HepG2 (cell line): ENCODE data around the gene CAMK1G. TPM values are rescaled to one million over a fixed set of nuclear protein-coding genes. Genes with fewer than 3 reads are reported as not detected.

Source experiments
- ATAC-seq: fragments of 200-7000 bp; cut with Tn5 transposase; 3 replicates; pipeline ENCODE4 v1.9.1; 2020; ENCODE audit warnings: mild to moderate bottlenecking, moderate library complexity
- BruUV-seq: library from RNA; stranded (reverse); fragments of 400-500 nt; replicated peaks from 2 replicates; lab custom pipeline; 2021; lab: Mats Ljungman, UMichigan
- CTCF ChIA-PET: fragments of 300-600 bp; formaldehyde crosslinking; extraction: SDS; loops from one replicate; lab custom pipeline; 2021; ENCODE audit warnings: low total read pairs, inconsistent platforms, low intra/inter-chr PET ratio; lab: Yijun Ruan, JAX
- POLR2A ChIA-PET: fragments of 350-600 bp; sonication (Branson Sonifier 250); formaldehyde crosslinking; loops from one replicate; lab custom pipeline; 2020; ENCODE audit warnings: antibody characterized with exemption, inconsistent platforms; lab: Yijun Ruan, JAX
- DNase-seq: peaks from one replicate; pipeline ENCODE4 v3.0.0-alpha.2; 2015; ENCODE audit warnings: low spot score
- FAIRE-seq: peaks from 3 replicates; lab custom pipeline; 2011; peaks lifted over from hg19 to GRCh38; lab: Jason Lieb, UNC
- H2AFZ ChIP-seq: one replicate; pipeline ENCODE4 v1.6.1; 2011; ENCODE audit warnings: low read length, inconsistent platforms
- H3K27ac ChIP-seq: fragments of 300-600 bp; 3 replicates; pipeline ENCODE4 v1.8.0; 2011; ENCODE audit warnings: mixed run types, mild to moderate bottlenecking, mixed read lengths, low read length, inconsistent platforms; ENCODE audit not compliant: insufficient read depth; ENCODE audit errors: extremely low read length
- H3K27me3 ChIP-seq, 2 experiments: fragments of 200-600 bp in 1 of 2; 2 replicates in 1 of 2; 3 replicates in 1 of 2; pipeline versions ENCODE4 v1.6.0 to v1.8.0; 2011; ENCODE audit warnings: low read length in 2 of 2, mild to moderate bottlenecking in 2 of 2, moderate library complexity in 2 of 2, inconsistent platforms in 1 of 2; ENCODE audit not compliant: insufficient read depth in 2 of 2, control insufficient read depth in 1 of 2
- H3K36me3 ChIP-seq, 2 experiments: fragments of 200-600 bp in 1 of 2; replicated peaks in 1 of 2; 2 replicates in 1 of 2; 3 replicates in 1 of 2; pipeline versions ENCODE4 v1.5.1 to v1.8.0; 2011; ENCODE audit warnings: low read length in 2 of 2, inconsistent platforms in 1 of 2; ENCODE audit not compliant: insufficient read depth in 2 of 2, control insufficient read depth in 1 of 2
- H3K4me1 ChIP-seq: 2 replicates; pipeline ENCODE4 v1.5.1; 2012; ENCODE audit warnings: low read length, inconsistent platforms; ENCODE audit not compliant: insufficient read depth
- H3K4me2 ChIP-seq: 2 replicates; pipeline ENCODE4 v1.6.0; 2011; ENCODE audit warnings: low read depth, low read length, inconsistent platforms
- H3K4me3 ChIP-seq, 3 experiments: fragments of 200-600 bp in 1 of 3; sonication (generic), shearing (Covaris generic) in 1 of 3; replicated peaks in 1 of 3; 2 replicates each; pipeline ENCODE4 v1.5.1; 2011 to 2016; ENCODE audit warnings: low read length in 3 of 3, inconsistent platforms in 2 of 3, low read depth in 2 of 3, mild to moderate bottlenecking in 2 of 3, control low read depth in 1 of 3, mixed read lengths in 1 of 3; ENCODE audit not compliant: insufficient read depth in 1 of 3
- H3K79me2 ChIP-seq: one replicate; pipeline ENCODE4 v1.6.1; 2011; ENCODE audit warnings: low read length, inconsistent platforms; ENCODE audit not compliant: insufficient read depth
- H3K9ac ChIP-seq: 2 replicates; pipeline ENCODE4 v1.6.0; 2011; ENCODE audit warnings: mild to moderate bottlenecking, low read depth, low read length, inconsistent platforms; ENCODE audit not compliant: insufficient read depth
- H3K9me3 ChIP-seq: 2 replicates; pipeline ENCODE4 v1.5.1; 2012; ENCODE audit warnings: mild to moderate bottlenecking, low read length
- H4K20me1 ChIP-seq: 2 replicates; pipeline ENCODE4 v1.6.0; 2011; ENCODE audit warnings: inconsistent platforms, mild to moderate bottlenecking, low read length, moderate library complexity; ENCODE audit not compliant: insufficient read depth
- ELF1 ChIP-seq: sonication (generic); formaldehyde crosslinking; IDR thresholded peaks from 2 replicates; pipeline ENCODE4 v1.4.0; 2020; ENCODE audit warnings: missing genetic modification reagents
- GLI4 ChIP-seq: sonication (generic); formaldehyde crosslinking; IDR thresholded peaks from 2 replicates; pipeline ENCODE4 v1.5.1; 2020; ENCODE audit warnings: missing genetic modification reagents, mild to moderate bottlenecking, moderate library complexity, borderline replicate concordance
- HMGA1 ChIP-seq: sonication (generic); formaldehyde crosslinking; conservative IDR thresholded peaks from 2 replicates; pipeline ENCODE4 v1.4.0; 2020; ENCODE audit warnings: missing genetic modification reagents
- MAZ ChIP-seq, 2 experiments: sonication (generic) in 1 of 2; formaldehyde crosslinking in 1 of 2; IDR thresholded peaks; 2 replicates each; pipeline versions ENCODE4 v1.5.0 to v1.6.1; 2012 to 2020; ENCODE audit warnings: low read depth in 2 of 2, mild to moderate bottlenecking in 2 of 2, borderline replicate concordance in 1 of 2, improper control_type of control experiment in 1 of 2, low read length in 1 of 2, missing genetic modification reagents in 1 of 2, moderate library complexity in 1 of 2
- MTF2 ChIP-seq: sonication (generic); formaldehyde crosslinking; IDR thresholded peaks from 2 replicates; pipeline ENCODE4 v1.5.0; 2020; ENCODE audit warnings: missing genetic modification reagents, borderline replicate concordance
- NR3C1 ChIP-seq: sonication (generic); formaldehyde crosslinking; IDR thresholded peaks from 2 replicates; pipeline ENCODE4 v1.4.0; 2020; ENCODE audit warnings: missing genetic modification reagents
- PPARG ChIP-seq: conservative IDR thresholded peaks from 2 replicates; pipeline ENCODE4 v1.6.1; 2016; ENCODE audit warnings: missing biosample characterization, missing genetic modification reagents
- RAD21 ChIP-seq: fragments of 450-650 bp; formaldehyde crosslinking; IDR thresholded peaks from 2 replicates; pipeline ENCODE4 v1.5.0; 2020; ENCODE audit warnings: mild to moderate bottlenecking
- RFX1 ChIP-seq: fragments of 450-650 bp; IDR thresholded peaks from 2 replicates; pipeline ENCODE4 v1.6.1; 2017
- SMC3 ChIP-seq: IDR thresholded peaks from 2 replicates; pipeline ENCODE4 v1.6.1; 2011; ENCODE audit warnings: low read length, improper control_type of control experiment
- STAG1 ChIP-seq: sonication (generic); formaldehyde crosslinking; IDR thresholded peaks from 2 replicates; pipeline ENCODE4 v1.4.0; 2020; ENCODE audit warnings: missing genetic modification reagents
- ZNF143 ChIP-seq: sonication (generic); formaldehyde crosslinking; IDR thresholded peaks from 2 replicates; pipeline ENCODE4 v1.4.0; 2020; ENCODE audit warnings: missing genetic modification reagents
- ZNF446 ChIP-seq: sonication (generic); formaldehyde crosslinking; IDR thresholded peaks from 2 replicates; pipeline ENCODE4 v1.5.0; 2020; ENCODE audit warnings: mild to moderate bottlenecking, missing genetic modification reagents
- ZNF496 ChIP-seq: sonication (generic); formaldehyde crosslinking; IDR thresholded peaks from 2 replicates; pipeline ENCODE4 v1.8.1; 2023; ENCODE audit warnings: mild to moderate bottlenecking, moderate library complexity, missing genetic modification reagents; ENCODE audit not compliant: insufficient replicate concordance
- ZNF510 ChIP-seq: sonication (generic); formaldehyde crosslinking; IDR thresholded peaks from 2 replicates; pipeline ENCODE4 v1.4.0; 2020; ENCODE audit warnings: low read depth, mild to moderate bottlenecking, missing genetic modification reagents
- WGBS: methylation state at CpG from one replicate; pipeline ENCODE4 v1.1.6; 2017; ENCODE audit warnings: low lambda C conversion rate; 5-methylcytosine and 5-hydroxymethylcytosine counted together
- in situ Hi-C: cut with HindIII; loops from 2 replicates; pipeline ENCODE4 v1.10.0; 2017; ENCODE audit warnings: low pct_unique_long_range_greater_than_20kb; ENCODE audit not compliant: extremely low pct_ligation_motif_present
- intact Hi-C: fragments of 100-400 bp; cut with micrococcal nuclease; formaldehyde crosslinking; loops from one replicate; pipeline ENCODE4 v1.10.0; 2022; ENCODE audit not compliant: unreplicated experiment
- polyA plus RNA-seq, 8 experiments: library from polyadenylated mRNA; depleted of rRNA in 3 of 8; stranded (reverse) in 7 of 8; unstranded in 1 of 8; fragments of >200 nt; fragmentation: Illumina TruSeq in 4 of 8; extraction: Trizol in 4 of 8; gene quantifications; 2 replicates each; pipeline versions ENCODE4 v1.2.1 to v1.2.3, GENCODE V29; 2011 to 2016; ENCODE audit warnings: low read depth in 4 of 8, missing spikeins in 1 of 8, mixed read lengths in 1 of 8; ENCODE audit not compliant: insufficient read depth in 1 of 8
- total RNA-seq, 5 experiments: library from RNA; depleted of rRNA; stranded (reverse); fragments of >200 nt; fragmentation: Illumina TruSeq; extraction: Trizol; gene quantifications; 2 replicates each; pipeline ENCODE4 v1.2.3, GENCODE V29; 2016; ENCODE audit warnings: low read depth in 1 of 5
- TF ChIP-seq, protein P1 (sequence below): sonication (generic); formaldehyde crosslinking; IDR thresholded peaks from 2 replicates; pipeline ENCODE4 v1.5.0; 2020; ENCODE audit warnings: mild to moderate bottlenecking, missing genetic modification reagents, moderate library complexity
- TF ChIP-seq, protein P2 (sequence below): sonication (generic); formaldehyde crosslinking; IDR thresholded peaks from 2 replicates; pipeline ENCODE4 v1.5.1; 2020; ENCODE audit warnings: missing genetic modification reagents, mild to moderate bottlenecking, borderline replicate concordance

The CAMK1G gene
- total and polyA plus RNA-seq, 2 of the 13 experiments (the other 11 are each of a cell fraction or from before 2014, with no cell fraction given): not detected

DNA sequence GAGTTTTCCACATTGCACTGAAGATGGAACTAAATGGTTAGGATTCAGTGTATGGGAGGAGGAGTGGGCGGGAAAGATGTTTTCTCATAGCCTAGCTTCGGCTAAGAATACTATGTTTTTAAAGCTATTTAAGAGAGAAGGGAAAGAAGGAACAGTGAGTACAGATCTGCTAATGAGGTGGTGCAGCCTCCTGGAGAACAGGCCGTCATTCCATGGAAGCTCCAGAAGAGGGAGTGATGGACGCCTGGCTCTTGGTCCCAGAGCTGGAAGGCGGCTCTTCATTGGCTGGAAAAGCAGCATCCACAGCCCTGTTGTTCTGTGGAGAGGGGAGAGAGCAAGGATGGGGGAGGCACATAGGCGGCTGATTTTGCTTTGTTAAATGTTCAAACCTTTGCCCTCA is 6.9 kb downstream of the CAMK1G start:
- WGBS: 1% methylated on average over 6 of the region's 6 CpGs
- FAIRE-seq: peak; percentile 48
- no TSS peak for BruUV-seq
- H4K20me1 ChIP-seq: no peaks in the 10 kb centered on the region
- no peaks in the 10 kb centered on the region for H3K36me3 ChIP-seq
- H2AFZ ChIP-seq: no peak overlapping the region
- intact Hi-C loops: loop anchor here (1.0 kb wide), 2 partner anchors 37 to 103 kb away; no protein-coding TSS in a partner anchor
- TF ChIP-seq, protein P1, sequence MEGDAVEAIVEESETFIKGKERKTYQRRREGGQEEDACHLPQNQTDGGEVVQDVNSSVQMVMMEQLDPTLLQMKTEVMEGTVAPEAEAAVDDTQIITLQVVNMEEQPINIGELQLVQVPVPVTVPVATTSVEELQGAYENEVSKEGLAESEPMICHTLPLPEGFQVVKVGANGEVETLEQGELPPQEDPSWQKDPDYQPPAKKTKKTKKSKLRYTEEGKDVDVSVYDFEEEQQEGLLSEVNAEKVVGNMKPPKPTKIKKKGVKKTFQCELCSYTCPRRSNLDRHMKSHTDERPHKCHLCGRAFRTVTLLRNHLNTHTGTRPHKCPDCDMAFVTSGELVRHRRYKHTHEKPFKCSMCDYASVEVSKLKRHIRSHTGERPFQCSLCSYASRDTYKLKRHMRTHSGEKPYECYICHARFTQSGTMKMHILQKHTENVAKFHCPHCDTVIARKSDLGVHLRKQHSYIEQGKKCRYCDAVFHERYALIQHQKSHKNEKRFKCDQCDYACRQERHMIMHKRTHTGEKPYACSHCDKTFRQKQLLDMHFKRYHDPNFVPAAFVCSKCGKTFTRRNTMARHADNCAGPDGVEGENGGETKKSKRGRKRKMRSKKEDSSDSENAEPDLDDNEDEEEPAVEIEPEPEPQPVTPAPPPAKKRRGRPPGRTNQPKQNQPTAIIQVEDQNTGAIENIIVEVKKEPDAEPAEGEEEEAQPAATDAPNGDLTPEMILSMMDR: peak; percentile 55
- TF ChIP-seq SMC3 (peak; percentile 39; the same call in 1 of the 2 replicates), HMGA1 (CRISPR knock-in tag) (no peak), RAD21 (peak; percentile 29; the same call in 1 of the 2 replicates), STAG1 (CRISPR knock-in tag) (peak; percentile 17; the same call in 1 of the 2 replicates), MAZ (IDR thresholded peaks at IDR 0.05; ENCODE audit: borderline replicate concordance, low read depth, low read length) (no peak), MAZ (CRISPR knock-in tag; IDR thresholded peaks at IDR 0.05; ENCODE audit: low read depth) (no peak)
- TF ChIP-seq, all 625 proteins: peak for 4
- H3K79me2 ChIP-seq: no peaks in the 10 kb centered on the region
- H3K4me2 ChIP-seq: no peak overlapping the region
- in situ Hi-C loops: no loop called here
- H3K4me1 ChIP-seq: no peaks in the 10 kb centered on the region
- peak; percentile 19 for DNase-seq
- ChIA-PET POLR2A (no interaction called here), CTCF (interaction anchor here (1.2 to 1.3 kb wide), 2 partner anchors 37 to 103 kb away, joined by 5 read pairs; no protein-coding TSS in a partner anchor)
- H3K4me3 ChIP-seq: no peak overlapping the region
- no peak overlapping the region for H3K27ac ChIP-seq
- no peaks in the 10 kb centered on the region for H3K9me3 ChIP-seq
- ATAC-seq: peak; percentile 97
- H3K27me3 ChIP-seq: peaks cover 0 to 5% of the 10 kb centered on the region in 2 experiments; a peak in 1 of 5 replicates
- H3K9ac ChIP-seq: no peak overlapping the region

DNA sequence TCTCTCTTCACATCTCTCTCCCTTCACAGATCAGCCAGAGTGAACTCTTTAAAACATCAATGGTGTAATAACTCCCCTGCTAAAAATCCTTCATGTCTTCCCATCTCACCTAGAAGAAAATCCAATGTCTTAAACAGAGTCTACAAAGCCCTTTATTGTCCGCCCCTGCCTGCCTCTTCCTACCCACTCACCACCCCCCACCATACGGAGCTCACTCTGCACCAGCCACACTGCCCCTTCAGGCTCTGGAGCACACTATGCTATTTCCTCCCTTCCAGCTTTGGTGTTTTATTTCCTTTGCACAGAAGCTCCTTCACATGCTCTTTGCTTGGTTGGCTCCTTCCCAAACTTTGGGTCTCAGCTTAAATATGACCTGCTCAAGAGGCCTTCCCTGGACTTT is 10.2 kb downstream of the CAMK1G start:
- no peaks in the 10 kb centered on the region for H4K20me1 ChIP-seq
- intact Hi-C loops: no loop called here
- H3K36me3 ChIP-seq: no peaks in the 10 kb centered on the region
- ChIA-PET CTCF (no interaction called here), POLR2A (no interaction called here)
- no peak overlapping the region for H3K27ac ChIP-seq
- ATAC-seq (no peak), FAIRE-seq (no peak), DNase-seq (no peak)
- no peak overlapping the region for H2AFZ ChIP-seq
- no peaks in the 10 kb centered on the region for H3K9me3 ChIP-seq
- in situ Hi-C loops: no loop called here
- no peaks in the 10 kb centered on the region; a peak in 1 of 5 replicates for H3K27me3 ChIP-seq
- H3K79me2 ChIP-seq: no peaks in the 10 kb centered on the region
- H3K4me3 ChIP-seq: no peak overlapping the region
- H3K9ac ChIP-seq: no peak overlapping the region
- no peaks in the 10 kb centered on the region for H3K4me1 ChIP-seq
- 31% methylated on average over 2 of the region's 2 CpGs for WGBS
- H3K4me2 ChIP-seq: no peak overlapping the region
- no TSS peak for BruUV-seq
- TF ChIP-seq ELF1 (CRISPR knock-in tag) (no peak), ZNF496 (no peak), ZNF446 (CRISPR knock-in tag) (no peak), ZNF143 (CRISPR knock-in tag) (no peak), PPARG (CRISPR knock-in tag) (no peak), RFX1 (no peak), NR3C1 (CRISPR knock-in tag) (no peak), GLI4 (CRISPR knock-in tag) (no peak), MTF2 (CRISPR knock-in tag) (no peak), ZNF510 (CRISPR knock-in tag) (no peak)
- TF ChIP-seq, protein P2, sequence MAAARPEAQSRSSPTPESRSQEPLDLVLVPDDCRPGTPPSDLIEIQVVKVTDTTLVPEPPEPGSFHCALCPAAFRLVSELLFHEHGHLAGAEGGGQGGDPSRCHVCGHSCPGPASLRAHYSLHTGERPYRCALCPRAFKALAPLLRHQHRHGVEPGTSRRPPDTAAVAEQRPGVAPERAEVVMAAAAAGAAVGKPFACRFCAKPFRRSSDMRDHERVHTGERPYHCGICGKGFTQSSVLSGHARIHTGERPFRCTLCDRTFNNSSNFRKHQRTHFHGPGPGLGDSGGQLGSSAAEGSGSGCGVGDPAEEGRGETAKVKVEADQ: no peak
